Measurements from ENCODE around the gene MYRIP.

The MYRIP gene

DNA sequence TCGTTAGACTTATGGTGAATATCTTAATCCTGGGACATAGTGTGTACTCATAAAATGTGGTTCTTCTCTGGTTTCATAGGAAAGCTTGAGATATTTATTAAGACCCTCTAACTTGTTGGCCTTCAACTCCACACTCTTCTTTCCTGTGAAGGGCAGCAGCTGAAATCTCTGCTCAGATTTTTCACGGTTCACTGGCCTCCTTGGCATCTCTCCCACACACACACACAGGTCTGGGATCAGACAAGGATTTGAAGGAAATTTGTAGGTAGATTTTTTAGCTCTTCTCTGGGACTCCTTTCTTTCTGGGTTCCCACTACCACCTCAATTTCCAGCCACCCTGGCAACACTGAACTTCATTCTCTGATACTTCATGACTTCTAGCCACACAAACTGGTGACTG is 70.2 kb downstream of the MYRIP start:
- no peak for DNase-seq (ENCODE audit: extremely low spot score)
- POLR2A ChIA-PET, result no interaction called here
- TF ChIP-seq SUZ12 (IDR thresholded peaks at IDR 0.05) (no peak), FOXK2 (IDR thresholded peaks at IDR 0.05) (no peak), SP1 (IDR thresholded peaks at IDR 0.05) (no peak), ZNF384 (IDR thresholded peaks at IDR 0.05) (no peak), BHLHE40 (IDR thresholded peaks at IDR 0.05; ENCODE audit: borderline replicate concordance) (no peak), TARDBP (IDR thresholded peaks at IDR 0.05) (no peak), ELF4 (IDR thresholded peaks at IDR 0.05) (no peak), FOXM1 (IDR thresholded peaks at IDR 0.05; ENCODE audit: borderline replicate concordance) (no peak), ARNT (IDR thresholded peaks at IDR 0.05) (no peak), LEF1 (IDR thresholded peaks at IDR 0.05; ENCODE audit: borderline replicate concordance) (no peak), NFRKB (IDR thresholded peaks at IDR 0.05) (no peak), L3MBTL2 (conservative IDR thresholded peaks at IDR 0.05) (no peak), PKNOX1 (IDR thresholded peaks at IDR 0.05) (no peak), CTBP1 (IDR thresholded peaks at IDR 0.05; ENCODE audit: borderline replicate concordance) (no peak), FOXA1 (IDR thresholded peaks at IDR 0.05) (no peak), HDGF (IDR thresholded peaks at IDR 0.05; ENCODE audit: borderline replicate concordance) (no peak)
- CTCF ChIA-PET, result no interaction called here

DNA sequence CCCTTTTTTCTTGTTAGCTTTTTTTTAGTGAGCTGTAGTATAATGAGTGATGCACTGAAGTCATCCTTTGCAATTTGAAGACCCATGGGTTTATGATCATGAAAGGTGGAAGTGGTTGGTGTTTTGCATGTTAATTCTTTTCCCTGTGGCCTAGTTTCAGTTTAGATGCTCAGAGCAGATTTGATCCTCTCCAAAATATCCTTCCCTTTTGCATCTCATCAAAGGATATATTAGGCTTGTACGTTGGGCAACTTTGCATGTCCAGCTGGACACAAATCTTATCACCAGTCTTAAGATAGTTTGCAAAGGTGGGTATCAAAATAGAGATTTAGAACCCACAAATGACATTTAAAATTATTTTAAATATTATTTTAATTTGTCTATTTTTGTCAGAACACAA is 72.7 kb downstream of the MYRIP start:
- ChIA-PET CTCF (no interaction called here), POLR2A (no interaction called here)
- no peak for TF ChIP-seq FOXM1 (IDR thresholded peaks at IDR 0.05; ENCODE audit: borderline replicate concordance)
- no peak for DNase-seq (ENCODE audit: extremely low spot score)

- POLR2A ChIA-PET, result no interaction called here
- TF ChIP-seq FOXA1 (IDR thresholded peaks at IDR 0.05) (no peak), L3MBTL2 (conservative IDR thresholded peaks at IDR 0.05) (no peak), ARNT (IDR thresholded peaks at IDR 0.05) (no peak), LEF1 (IDR thresholded peaks at IDR 0.05; ENCODE audit: borderline replicate concordance) (no peak), BHLHE40 (IDR thresholded peaks at IDR 0.05; ENCODE audit: borderline replicate concordance) (no peak), FOXK2 (IDR thresholded peaks at IDR 0.05) (no peak), NFRKB (IDR thresholded peaks at IDR 0.05) (no peak), PKNOX1 (IDR thresholded peaks at IDR 0.05) (no peak), TARDBP (IDR thresholded peaks at IDR 0.05) (no peak), CTBP1 (IDR thresholded peaks at IDR 0.05; ENCODE audit: borderline replicate concordance) (no peak)
- CTCF ChIA-PET, result no interaction called here
- DNase-seq (ENCODE audit: extremely low spot score), result no peak
Observed at GRCh38 chr3:39892068-39892467, 82.7 kb downstream of the MYRIP start.

DNA sequence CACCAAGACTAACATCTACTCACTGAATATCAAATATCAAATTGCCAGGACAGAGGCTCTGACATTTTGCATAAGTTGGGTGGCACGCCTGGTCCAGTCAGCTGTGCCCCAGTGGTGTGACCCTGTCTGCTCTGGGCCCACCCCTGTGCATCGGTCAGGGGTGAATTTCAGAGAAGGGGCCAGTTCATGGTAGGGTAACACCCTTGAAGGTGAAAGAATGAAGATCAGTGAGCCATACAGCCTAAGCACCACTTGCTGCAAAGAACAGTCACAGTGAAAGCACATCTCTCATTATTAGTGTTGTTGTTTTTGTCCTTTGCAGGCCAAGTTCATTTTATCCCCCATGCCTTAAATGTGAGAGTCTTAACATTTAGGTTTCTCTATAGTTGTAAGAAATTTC is 86.8 kb downstream of the MYRIP start:
- no peak for DNase-seq (ENCODE audit: extremely low spot score)
- CTCF ChIA-PET, result no interaction called here
- no peak for TF ChIP-seq L3MBTL2 (conservative IDR thresholded peaks at IDR 0.05)
- no peak for TF ChIP-seq NFRKB (IDR thresholded peaks at IDR 0.05)
- TF ChIP-seq PKNOX1 (IDR thresholded peaks at IDR 0.05), result no peak
- no peak for TF ChIP-seq SUZ12 (IDR thresholded peaks at IDR 0.05)
- no peak for TF ChIP-seq ELF4 (IDR thresholded peaks at IDR 0.05)
- no peak for TF ChIP-seq LEF1 (IDR thresholded peaks at IDR 0.05; ENCODE audit: borderline replicate concordance)
- no peak for TF ChIP-seq CTBP1 (IDR thresholded peaks at IDR 0.05; ENCODE audit: borderline replicate concordance)
- no peak for TF ChIP-seq BHLHE40 (IDR thresholded peaks at IDR 0.05; ENCODE audit: borderline replicate concordance)
- no peak for TF ChIP-seq HDGF (IDR thresholded peaks at IDR 0.05; ENCODE audit: borderline replicate concordance)
- no peak for TF ChIP-seq FOXK2 (IDR thresholded peaks at IDR 0.05)
- TF ChIP-seq FOXA1 (IDR thresholded peaks at IDR 0.05), result no peak
- POLR2A ChIA-PET, result no interaction called here

GRCh38 chr3:39900462-39901002 is 91.1 kb downstream of the MYRIP start:
- ChIA-PET POLR2A (no interaction called here), CTCF (no interaction called here)
- DNase-seq (ENCODE audit: extremely low spot score), result no peak
- TF ChIP-seq HDGF (IDR thresholded peaks at IDR 0.05; ENCODE audit: borderline replicate concordance), result no peak
- TF ChIP-seq LEF1 (IDR thresholded peaks at IDR 0.05; ENCODE audit: borderline replicate concordance), result no peak
- no peak for TF ChIP-seq FOXA1 (IDR thresholded peaks at IDR 0.05)

DNA sequence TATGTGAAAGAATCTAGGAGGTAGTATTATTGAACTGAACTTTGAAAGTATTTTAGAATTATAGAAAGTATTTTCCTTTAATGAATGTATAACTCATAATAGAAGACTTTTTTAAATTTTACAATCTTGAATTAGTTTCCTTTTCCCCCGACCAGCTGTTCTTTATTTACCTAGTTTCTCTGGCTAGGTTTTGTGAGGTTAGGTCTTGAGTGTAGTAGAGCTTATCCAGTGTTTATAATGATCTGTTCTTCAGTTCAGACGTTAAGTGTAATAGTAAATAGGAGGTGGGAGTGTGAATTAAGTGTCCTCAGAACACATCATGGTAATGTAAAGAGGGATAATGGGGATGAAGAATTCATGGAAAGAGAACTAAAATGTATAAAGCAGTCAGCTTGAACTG is 93.8 kb downstream of the MYRIP start:
- CTCF ChIA-PET, result no interaction called here
- no peak for DNase-seq (ENCODE audit: extremely low spot score)
- no peak for TF ChIP-seq FOXM1 (IDR thresholded peaks at IDR 0.05; ENCODE audit: borderline replicate concordance)
- POLR2A ChIA-PET, result no interaction called here

DNA sequence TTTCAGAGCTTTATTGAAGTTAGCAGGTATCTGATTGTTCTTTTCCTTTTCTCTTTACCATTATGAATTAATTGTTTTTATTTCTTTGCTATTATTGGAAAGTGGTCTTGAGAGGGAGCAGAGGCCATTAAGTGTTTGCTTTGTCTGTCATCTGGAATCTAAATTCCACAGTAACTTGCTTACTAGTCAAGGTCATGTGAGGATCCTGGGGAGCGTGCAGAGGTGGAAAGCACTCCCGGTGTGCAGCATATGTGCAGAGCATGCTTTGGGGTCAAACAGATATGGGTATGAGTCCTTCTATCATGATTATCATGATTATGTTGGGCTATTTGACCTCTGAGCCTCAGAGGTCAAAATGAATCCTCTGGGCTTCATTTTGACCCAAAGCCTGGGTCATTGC is 96.4 kb downstream of the MYRIP start:
- ChIA-PET CTCF (no interaction called here), POLR2A (no interaction called here)
- TF ChIP-seq ARNT (IDR thresholded peaks at IDR 0.05), result no peak
- TF ChIP-seq SUZ12 (IDR thresholded peaks at IDR 0.05), result no peak
- TF ChIP-seq BHLHE40 (IDR thresholded peaks at IDR 0.05; ENCODE audit: borderline replicate concordance), result no peak
- no peak for TF ChIP-seq FOXA1 (IDR thresholded peaks at IDR 0.05)
- DNase-seq (ENCODE audit: extremely low spot score), result no peak

DNA sequence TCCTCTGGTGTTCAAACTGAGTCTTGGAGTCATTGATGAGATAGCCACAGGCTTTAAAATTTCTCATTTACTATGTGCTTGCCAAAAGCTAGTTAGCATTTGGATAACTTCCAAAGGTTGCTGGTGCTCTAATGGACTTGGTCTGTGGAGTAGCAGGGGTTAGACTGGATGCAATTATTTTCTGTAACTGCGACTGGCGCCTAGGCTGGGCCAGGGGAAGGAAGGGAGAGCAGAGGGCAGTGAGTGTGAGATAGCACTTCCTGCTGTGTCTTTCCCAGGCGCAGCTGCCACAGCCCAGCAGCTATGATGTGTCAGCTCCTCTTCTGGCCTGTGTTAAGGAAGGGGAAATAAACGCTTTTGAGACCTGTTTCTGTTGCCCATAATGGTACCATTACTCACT is 98.6 kb downstream of the MYRIP start:
- no peak for TF ChIP-seq CTBP1 (IDR thresholded peaks at IDR 0.05; ENCODE audit: borderline replicate concordance)
- TF ChIP-seq ZNF384 (IDR thresholded peaks at IDR 0.05), result no peak
- TF ChIP-seq FOXM1 (IDR thresholded peaks at IDR 0.05; ENCODE audit: borderline replicate concordance), result no peak
- no peak for TF ChIP-seq SUZ12 (IDR thresholded peaks at IDR 0.05)
- POLR2A ChIA-PET, result no interaction called here
- no peak for DNase-seq (ENCODE audit: extremely low spot score)
- CTCF ChIA-PET, result no interaction called here
